Central memory CD4-positive, alpha-beta T cell (primary cell): ENCODE data around the gene AHCTF1.
"Not testable (repeated sequence)": the region's sequence is repeated elsewhere in the genome, so short reads cannot be mapped to it uniquely, and the experiment has no call there.

Source experiments
- DNase-seq: peaks from one replicate; pipeline ENCODE4 v3.0.0; 2022

Gene AHCTF1

GRCh38 chr1:246837418-246838117 lies 94.2 kb downstream of the AHCTF1 start:
- DNase-seq = no peak

GRCh38 chr1:246836209-246836966 lies 95.4 kb downstream of the AHCTF1 start:
- no peak for DNase-seq

GRCh38 chr1:246831543-246831942 lies 100.2 kb downstream of the AHCTF1 start:
- DNase-seq = no peak

- DNase-seq = no peak
Measured at GRCh38 chr1:246828818-246829217, 102.9 kb downstream of the AHCTF1 start.

DNA sequence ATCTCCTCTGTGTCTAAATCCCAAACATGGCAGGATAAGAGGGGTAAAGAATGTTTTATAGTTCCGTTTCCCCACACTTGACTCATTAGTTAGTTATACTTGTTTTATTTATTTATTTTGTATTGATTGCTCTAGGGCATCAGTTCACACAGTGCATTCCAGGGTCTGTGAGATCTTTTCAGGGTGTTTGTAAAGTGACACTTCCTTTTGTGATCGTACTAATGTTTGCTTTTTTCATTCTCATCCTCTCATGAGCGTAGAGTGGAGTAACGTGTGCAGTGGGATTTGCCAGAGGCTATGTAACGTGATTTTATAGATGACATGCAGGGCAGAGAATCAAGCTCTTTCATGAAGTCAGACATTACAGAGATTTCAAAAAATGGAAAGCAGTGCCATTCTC lies 104.4 kb downstream of the AHCTF1 start:
- DNase-seq = no peak

DNA sequence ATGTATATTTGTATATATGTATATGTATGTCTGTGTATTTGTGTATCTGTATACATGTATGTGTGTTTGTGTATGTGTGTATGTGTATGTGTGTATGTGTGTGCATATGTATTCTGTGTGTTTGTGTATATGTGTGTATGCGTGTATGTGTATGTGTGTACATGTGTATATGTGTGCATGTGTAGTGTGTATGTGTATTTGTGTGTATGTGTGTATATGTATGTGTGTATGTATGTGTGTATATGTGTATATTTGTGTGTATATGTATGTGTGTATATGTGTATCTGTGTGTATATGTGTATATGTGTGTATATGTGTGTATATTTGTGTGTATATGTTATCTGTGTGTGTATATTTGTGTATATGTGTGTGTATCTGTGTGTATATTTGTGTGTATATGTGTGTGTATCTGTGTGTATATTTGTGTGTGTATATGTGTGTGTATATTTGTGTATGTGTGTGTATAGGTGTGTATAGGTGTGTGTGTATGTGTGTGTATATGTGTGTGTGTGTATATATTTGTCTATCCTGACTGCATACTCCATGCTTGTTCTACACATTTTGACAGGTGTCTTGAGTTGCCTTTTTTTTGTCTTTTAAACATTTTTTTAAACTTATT lies 106.1 kb downstream of the AHCTF1 start:
- DNase-seq = no peak

GRCh38 chr1:246824541-246824940 lies 107.2 kb downstream of the AHCTF1 start:
- DNase-seq = no peak

GRCh38 chr1:246822154-246822553 lies 109.6 kb downstream of the AHCTF1 start:
- not testable (repeated sequence) for DNase-seq

DNA sequence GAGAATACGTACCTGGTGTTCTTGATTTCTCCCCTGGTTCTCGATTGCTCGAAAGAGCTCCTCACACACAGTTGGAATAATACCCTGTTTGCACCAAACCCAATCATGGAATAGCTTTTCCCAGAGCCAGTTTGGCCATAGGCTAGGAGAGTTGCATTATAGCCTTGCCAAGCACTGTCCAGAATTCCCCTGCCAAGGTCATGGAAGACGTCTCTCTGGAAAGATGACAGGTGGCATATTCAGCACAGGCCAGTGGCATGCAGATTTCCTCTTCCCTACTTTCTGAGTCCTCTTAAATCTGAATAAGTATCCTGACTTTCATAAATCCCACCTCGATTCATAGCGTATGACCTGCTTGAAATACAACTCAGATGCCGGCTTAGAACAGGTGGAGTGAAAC lies 111.1 kb downstream of the AHCTF1 start:
- no peak for DNase-seq

- DNase-seq = peak; percentile 25
Measured at GRCh38 chr1:246817778-246818177, 114.0 kb downstream of the AHCTF1 start.

GRCh38 chr1:246815693-246816270 lies 116.0 kb downstream of the AHCTF1 start:
- DNase-seq = no peak

DNA sequence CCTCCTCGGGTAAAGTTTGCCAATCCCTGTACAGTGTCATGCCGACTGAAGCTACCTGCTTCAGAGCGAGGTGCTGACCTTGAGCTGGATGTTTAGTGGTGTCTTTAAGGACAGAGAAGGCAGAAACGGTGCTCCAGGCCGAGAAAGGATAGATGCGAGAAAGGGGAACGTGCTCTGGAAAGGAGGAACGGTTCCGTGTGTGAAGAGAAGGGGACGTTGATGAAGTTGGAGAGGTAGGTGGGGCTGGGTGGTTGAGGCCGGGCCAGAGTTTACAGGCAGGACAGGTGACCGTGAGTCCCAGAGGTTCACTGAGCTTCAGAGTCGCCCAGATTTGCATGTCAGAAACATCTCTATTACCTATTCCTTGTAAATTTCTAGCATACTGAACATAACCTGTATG lies 116.9 kb downstream of the AHCTF1 start:
- no peak for DNase-seq

DNA sequence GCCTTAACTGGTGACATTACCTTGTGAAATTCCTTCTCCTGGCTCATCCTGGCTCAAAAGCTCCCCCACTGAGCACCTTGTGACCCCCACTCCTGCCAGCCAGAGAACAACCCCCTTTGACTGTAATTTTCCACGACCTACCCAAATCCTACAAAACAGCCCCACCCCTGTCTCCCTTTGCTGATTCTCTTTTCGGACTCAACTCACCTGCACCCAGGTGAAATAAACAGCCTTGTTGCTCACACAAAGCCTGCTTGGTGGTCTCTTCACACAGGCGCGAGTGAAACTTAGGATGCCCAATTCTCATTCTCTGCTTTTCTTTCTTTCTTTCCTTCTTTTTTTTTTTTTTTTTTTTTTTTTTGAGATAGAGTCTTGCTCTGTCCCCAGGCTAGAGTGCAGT lies 118.4 kb downstream of the AHCTF1 start:
- DNase-seq = not testable (repeated sequence)

DNA sequence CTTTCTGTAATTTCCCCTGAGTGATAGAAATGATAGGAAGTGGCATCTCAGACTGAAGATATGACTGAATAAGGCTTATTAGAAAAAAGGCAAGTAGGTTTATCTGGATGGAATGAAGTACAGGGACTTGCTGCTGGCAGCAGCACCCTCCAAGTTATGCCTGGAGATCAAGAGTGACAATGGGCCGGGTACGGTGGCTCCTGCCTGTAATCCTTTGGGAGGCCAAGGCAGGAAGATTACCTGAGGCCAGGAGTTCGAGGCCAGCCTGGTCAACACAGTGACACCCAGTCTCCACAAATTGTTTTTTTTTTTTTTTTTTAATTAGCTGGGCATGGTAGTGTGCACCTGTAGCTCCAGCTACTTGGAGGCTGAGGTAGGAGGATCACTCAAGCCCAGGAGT lies 119.8 kb downstream of the AHCTF1 start:
- no peak for DNase-seq

DNA sequence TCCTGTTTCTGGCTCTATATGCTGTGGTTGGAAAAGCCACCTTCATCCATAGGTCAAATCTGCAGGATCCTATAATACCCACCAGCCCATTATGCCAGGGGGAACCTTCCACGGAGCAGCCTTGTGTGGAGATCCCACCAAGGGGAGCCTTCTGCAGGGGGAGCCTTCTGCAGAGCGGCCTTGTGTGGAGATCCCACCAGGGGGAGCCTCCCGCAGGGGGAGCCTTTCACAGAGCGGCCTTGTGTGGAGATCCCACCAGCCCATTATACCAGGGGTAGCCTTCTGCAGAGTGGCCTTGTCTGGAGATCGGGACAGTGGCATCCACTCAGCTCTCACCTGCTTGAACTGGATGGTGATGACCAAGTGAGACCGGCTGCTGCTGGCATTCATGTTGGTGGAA lies 122.3 kb downstream of the AHCTF1 start:
- no peak for DNase-seq

GRCh38 chr1:246805135-246805716 lies 126.5 kb downstream of the AHCTF1 start:
- DNase-seq = no peak

- DNase-seq = no peak
Measured at GRCh38 chr1:246803883-246804282, 127.9 kb downstream of the AHCTF1 start.

GRCh38 chr1:246803373-246803772 lies 128.4 kb downstream of the AHCTF1 start:
- no peak for DNase-seq

GRCh38 chr1:246801241-246802020 lies 130.3 kb downstream of the AHCTF1 start:
- no peak for DNase-seq

DNA sequence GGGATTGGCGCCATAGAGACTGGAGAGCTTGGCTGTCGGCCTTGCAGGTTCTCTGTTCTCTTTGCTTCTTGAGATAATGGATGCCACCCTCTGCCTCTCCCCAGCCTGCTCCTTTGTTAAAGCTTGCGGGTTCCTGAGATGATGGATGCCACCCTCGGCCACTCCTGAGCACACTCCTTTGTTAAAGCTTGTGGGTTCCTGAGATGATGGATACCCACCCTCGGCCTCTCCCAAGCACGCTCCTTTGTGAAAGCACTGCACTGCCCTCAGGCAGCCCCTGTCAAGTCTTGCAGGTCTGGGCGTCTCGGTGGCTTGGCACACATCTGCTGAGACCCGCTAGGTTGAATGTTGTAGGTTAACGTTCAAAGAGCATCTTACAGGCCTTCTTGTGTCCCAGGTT lies 131.0 kb downstream of the AHCTF1 start:
- no peak for DNase-seq

- DNase-seq = no peak
Measured at GRCh38 chr1:246800356-246800755, 131.4 kb downstream of the AHCTF1 start.
